ENCODE measurements around the gene CFC1B. TPM values are rescaled to one million over a fixed set of nuclear protein-coding genes. Genes with fewer than 3 reads are reported as not detected.
"Not testable (repeated sequence)": the region's sequence is repeated elsewhere in the genome, so short reads cannot be mapped to it uniquely, and the experiment has no call there.

CFC1B gene
- total RNA-seq (not detected), polyA plus RNA-seq (not detected)

- H3K36me3 ChIP-seq (ENCODE audit: control insufficient read depth, insufficient read depth, low read length) = not testable (repeated sequence)
These were observed at the start of gene CFC1B for GRCh38 chr2:130520992-130521391. Gene CFC1B, plus strand, starts transcription at chr2:130521222. Its CDS starts 263 bp downstream, at chr2:130521485.

GRCh38 chr2:130491073-130491472, 29.9 kb upstream of the CFC1B start:
- DNase-seq; H3K4me3 Mint-ChIP-seq; H3K9me3 Mint-ChIP-seq; H3K4me1 ChIP-seq (ENCODE audit: control insufficient read depth, insufficient read depth, low read length, poor library complexity, severe bottlenecking); H3K27me3 Mint-ChIP-seq; H3K9me3 ChIP-seq (ENCODE audit: control insufficient read depth in 2 of 2, low read length in 2 of 2); H3K4me3 ChIP-seq (ENCODE audit: low read depth, low read length); H3K27ac Mint-ChIP-seq; H3K36me3 ChIP-seq (ENCODE audit: control insufficient read depth, insufficient read depth, low read length); H3K27me3 ChIP-seq (ENCODE audit: control insufficient read depth, insufficient read depth, low read length); H3K27ac ChIP-seq (ENCODE audit: insufficient read depth, low read length, poor library complexity, severe bottlenecking); ATAC-seq (ENCODE audit: low read depth in 2 of 2); H3K36me3 Mint-ChIP-seq; H3K4me1 Mint-ChIP-seq: not testable (repeated sequence)

More at GRCh38 chr2:130520992-130521391, at the start of gene CFC1B:
- not testable (repeated sequence) for H3K4me3 Mint-ChIP-seq; H3K36me3 Mint-ChIP-seq; H3K9me3 Mint-ChIP-seq; H3K27me3 ChIP-seq (ENCODE audit: control insufficient read depth, insufficient read depth, low read length); H3K27me3 Mint-ChIP-seq; H3K9me3 ChIP-seq (ENCODE audit: control insufficient read depth in 2 of 2, low read length in 2 of 2); DNase-seq; H3K4me3 ChIP-seq (ENCODE audit: low read depth, low read length); H3K4me1 Mint-ChIP-seq; H3K4me1 ChIP-seq (ENCODE audit: control insufficient read depth, insufficient read depth, low read length, poor library complexity, severe bottlenecking); ATAC-seq (ENCODE audit: low read depth in 2 of 2); H3K27ac Mint-ChIP-seq; H3K27ac ChIP-seq (ENCODE audit: insufficient read depth, low read length, poor library complexity, severe bottlenecking)

- not testable (repeated sequence) for H3K27me3 ChIP-seq (ENCODE audit: control insufficient read depth, insufficient read depth, low read length); H3K27ac Mint-ChIP-seq; H3K36me3 ChIP-seq (ENCODE audit: control insufficient read depth, insufficient read depth, low read length); H3K27me3 Mint-ChIP-seq; H3K4me1 Mint-ChIP-seq; H3K36me3 Mint-ChIP-seq; H3K9me3 Mint-ChIP-seq; ATAC-seq (ENCODE audit: low read depth in 2 of 2); H3K4me3 Mint-ChIP-seq; DNase-seq; H3K4me1 ChIP-seq (ENCODE audit: control insufficient read depth, insufficient read depth, low read length, poor library complexity, severe bottlenecking); H3K27ac ChIP-seq (ENCODE audit: insufficient read depth, low read length, poor library complexity, severe bottlenecking); H3K9me3 ChIP-seq (ENCODE audit: control insufficient read depth in 2 of 2, low read length in 2 of 2); H3K4me3 ChIP-seq (ENCODE audit: low read depth, low read length)
These were observed 11.8 kb upstream of the CFC1B start, which contains the start of gene POTEI for GRCh38 chr2:130509228-130509627. Gene POTEI, minus strand, starts transcription at chr2:130509328. Its CDS starts 93 bp downstream, at chr2:130509235.

DNA sequence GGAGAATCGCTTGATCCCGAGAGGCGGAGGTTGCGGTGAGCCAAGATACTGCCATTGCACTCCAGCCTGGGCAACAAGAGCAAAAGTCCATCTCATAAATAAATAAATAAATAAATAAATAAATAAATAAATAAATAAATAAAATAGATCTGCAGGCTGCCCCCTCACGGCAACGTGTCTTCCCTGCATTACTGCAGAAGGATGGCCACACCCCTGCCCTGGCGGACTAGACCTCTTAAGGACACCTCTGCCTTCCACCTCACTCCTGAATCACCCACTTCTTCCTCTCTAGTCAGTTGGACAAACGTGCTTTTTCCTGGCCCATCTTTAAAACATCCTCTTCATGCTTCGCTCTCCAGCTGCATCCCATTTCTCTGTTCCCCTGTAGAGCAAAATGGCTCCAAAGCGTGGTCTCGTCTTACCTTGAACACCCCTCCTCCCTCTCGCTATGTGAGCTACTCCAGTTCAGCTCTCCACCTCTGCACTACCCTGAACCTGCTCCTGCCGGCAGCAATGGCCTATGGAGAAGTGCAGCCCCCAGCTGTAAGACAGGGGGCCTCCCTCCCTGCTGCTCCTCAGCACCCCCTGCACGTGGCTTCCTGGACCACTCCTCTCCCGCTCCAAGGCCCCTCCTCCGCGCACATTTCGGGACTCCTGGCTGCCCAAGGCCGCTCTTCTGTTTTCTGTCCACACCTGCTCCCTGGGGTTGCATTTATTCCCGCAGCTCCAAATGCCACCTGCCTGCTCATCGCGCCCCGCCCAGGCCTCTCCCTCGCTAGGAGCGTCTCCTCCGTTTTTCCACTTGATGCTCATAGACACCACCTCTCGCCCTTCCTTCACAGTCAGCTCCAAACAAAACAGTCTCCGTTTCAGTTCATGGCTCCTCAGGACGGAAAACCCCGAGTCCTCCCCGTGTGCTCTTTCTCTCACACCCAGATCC, 9.9 kb upstream of the CFC1B start:
- not testable (repeated sequence) for H3K36me3 ChIP-seq (ENCODE audit: control insufficient read depth, insufficient read depth, low read length); H3K36me3 Mint-ChIP-seq; H3K4me1 ChIP-seq (ENCODE audit: control insufficient read depth, insufficient read depth, low read length, poor library complexity, severe bottlenecking); H3K27me3 ChIP-seq (ENCODE audit: control insufficient read depth, insufficient read depth, low read length); H3K4me1 Mint-ChIP-seq; H3K27ac ChIP-seq (ENCODE audit: insufficient read depth, low read length, poor library complexity, severe bottlenecking); H3K4me3 Mint-ChIP-seq; H3K9me3 Mint-ChIP-seq; H3K27me3 Mint-ChIP-seq; DNase-seq; H3K9me3 ChIP-seq (ENCODE audit: control insufficient read depth in 2 of 2, low read length in 2 of 2); H3K27ac Mint-ChIP-seq; H3K4me3 ChIP-seq (ENCODE audit: low read depth, low read length); ATAC-seq (ENCODE audit: low read depth in 2 of 2)

DNA sequence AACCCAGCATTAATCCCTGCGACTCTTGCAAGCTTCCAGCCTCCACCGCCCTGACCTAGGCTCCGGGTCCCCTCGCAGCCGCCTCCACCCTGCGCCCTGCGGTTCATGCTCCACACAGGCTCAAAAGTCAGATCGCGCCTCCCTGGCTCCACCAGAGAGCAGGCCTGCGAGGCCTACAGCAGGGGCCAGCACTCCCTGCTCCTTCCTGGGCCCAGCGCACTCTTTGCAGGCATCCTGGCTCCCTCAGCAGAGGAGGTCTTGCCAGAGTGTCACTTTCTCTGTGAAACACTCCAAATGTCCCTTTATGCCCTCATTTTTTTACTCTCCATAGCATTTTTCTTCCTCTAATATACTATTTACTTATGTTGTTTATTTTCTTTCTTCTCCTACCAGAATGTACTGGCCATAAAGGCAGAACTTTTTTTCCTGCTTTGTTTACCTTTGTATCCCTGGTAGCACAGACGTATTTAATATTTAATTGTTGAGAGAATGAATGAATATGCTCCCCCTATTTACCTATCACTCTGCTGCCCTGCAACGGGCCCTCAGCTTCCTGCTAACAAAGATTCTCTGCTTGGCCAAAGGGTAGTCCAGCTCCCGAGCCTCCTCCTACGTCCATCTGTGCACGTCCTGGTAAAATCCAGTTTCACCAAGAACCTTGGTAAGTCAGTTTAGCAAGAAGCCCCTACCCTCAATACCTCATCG, 9.1 kb upstream of the CFC1B start:
- H3K27me3 Mint-ChIP-seq; H3K4me1 Mint-ChIP-seq; H3K4me3 ChIP-seq (ENCODE audit: low read depth, low read length); DNase-seq; H3K36me3 Mint-ChIP-seq; H3K9me3 ChIP-seq (ENCODE audit: control insufficient read depth in 2 of 2, low read length in 2 of 2); H3K27ac Mint-ChIP-seq; H3K4me3 Mint-ChIP-seq; H3K27ac ChIP-seq (ENCODE audit: insufficient read depth, low read length, poor library complexity, severe bottlenecking); H3K4me1 ChIP-seq (ENCODE audit: control insufficient read depth, insufficient read depth, low read length, poor library complexity, severe bottlenecking); H3K36me3 ChIP-seq (ENCODE audit: control insufficient read depth, insufficient read depth, low read length); H3K9me3 Mint-ChIP-seq; H3K27me3 ChIP-seq (ENCODE audit: control insufficient read depth, insufficient read depth, low read length); ATAC-seq (ENCODE audit: low read depth in 2 of 2): not testable (repeated sequence)

- not testable (repeated sequence) for H3K27me3 ChIP-seq (ENCODE audit: control insufficient read depth, insufficient read depth, low read length); H3K9me3 ChIP-seq (ENCODE audit: control insufficient read depth in 2 of 2, low read length in 2 of 2); H3K27me3 Mint-ChIP-seq; H3K9me3 Mint-ChIP-seq; H3K36me3 Mint-ChIP-seq; DNase-seq; H3K4me3 Mint-ChIP-seq; ATAC-seq (ENCODE audit: low read depth in 2 of 2); H3K27ac ChIP-seq (ENCODE audit: insufficient read depth, low read length, poor library complexity, severe bottlenecking); H3K4me3 ChIP-seq (ENCODE audit: low read depth, low read length); H3K4me1 ChIP-seq (ENCODE audit: control insufficient read depth, insufficient read depth, low read length, poor library complexity, severe bottlenecking); H3K36me3 ChIP-seq (ENCODE audit: control insufficient read depth, insufficient read depth, low read length); H3K27ac Mint-ChIP-seq; H3K4me1 Mint-ChIP-seq
These were observed 2.4 kb upstream of the CFC1B start for GRCh38 chr2:130518516-130519106.

DNA sequence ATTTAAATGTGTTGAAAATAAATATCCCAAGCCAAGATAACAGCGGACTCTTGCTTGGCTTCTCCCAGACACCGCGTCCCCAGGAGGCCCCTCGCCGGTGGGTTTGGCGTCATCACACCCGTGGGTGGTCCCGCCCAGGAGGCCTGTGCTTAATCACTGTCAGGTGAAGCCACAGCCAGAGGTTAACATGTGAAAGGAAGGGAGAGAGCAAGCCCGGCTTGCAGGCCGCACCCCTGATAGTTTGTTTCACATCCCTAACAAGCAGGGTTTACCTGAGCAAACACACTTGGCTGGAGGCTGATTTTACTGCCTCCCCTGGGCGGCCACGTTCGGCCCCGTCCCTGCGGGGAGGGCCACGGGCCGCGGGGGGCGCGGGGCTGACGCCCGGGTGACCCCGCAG, 1.4 kb downstream of the CFC1B start:
- not testable (repeated sequence) for H3K4me3 Mint-ChIP-seq; ATAC-seq (ENCODE audit: low read depth in 2 of 2)

More for the DNA sequence above, 1.4 kb downstream of the CFC1B start:
- H3K27ac ChIP-seq (ENCODE audit: insufficient read depth, low read length, poor library complexity, severe bottlenecking); H3K36me3 ChIP-seq (ENCODE audit: control insufficient read depth, insufficient read depth, low read length); H3K4me1 Mint-ChIP-seq; H3K27me3 ChIP-seq (ENCODE audit: control insufficient read depth, insufficient read depth, low read length); H3K4me1 ChIP-seq (ENCODE audit: control insufficient read depth, insufficient read depth, low read length, poor library complexity, severe bottlenecking); H3K9me3 ChIP-seq (ENCODE audit: control insufficient read depth in 2 of 2, low read length in 2 of 2); H3K27me3 Mint-ChIP-seq; H3K9me3 Mint-ChIP-seq; DNase-seq; H3K4me3 ChIP-seq (ENCODE audit: low read depth, low read length); H3K36me3 Mint-ChIP-seq; H3K27ac Mint-ChIP-seq: not testable (repeated sequence)

All from CD4-positive, CD25-positive, alpha-beta regulatory T cell (primary cell).